ENCODE results near the gene GABRA5. TPM values are rescaled to one million over a fixed set of nuclear protein-coding genes. Genes with fewer than 3 reads are reported as not detected.

The GABRA5 gene
- total and polyA plus RNA-seq, 10 of the 15 experiments (the other 5 are each of a cell fraction or from before 2014, with no cell fraction given): 0.10 TPM; not detected in 9

GRCh38 chr15:26852980-26853379 lies 13.9 kb upstream of the GABRA5 start:
- in situ Hi-C loops (cut with MboI): loop anchor here (25.0 kb wide), 1 partner anchor 1341 kb away; no protein-coding TSS in a partner anchor
- H3K27ac ChIP-seq (ENCODE audit: control insufficient read depth, insufficient read depth): no peak overlapping the region
- TF ChIP-seq SMARCA5 (IDR thresholded peaks at IDR 0.05) (no peak), IRF4 (IDR thresholded peaks at IDR 0.05; ENCODE audit: low read depth, low read length) (no peak), ASH2L (IDR thresholded peaks at IDR 0.05; ENCODE audit: borderline replicate concordance, low read depth) (no peak), ZNF592 (IDR thresholded peaks at IDR 0.05) (no peak), ETV6 (conservative IDR thresholded peaks at IDR 0.05 in 1 of 2, IDR thresholded peaks at IDR 0.05 in 1 of 2; ENCODE audit: borderline replicate concordance in 1 of 2, low read depth in 1 of 2) (no peak), HDAC2 (IDR thresholded peaks at IDR 0.05) (no peak), SIN3A (IDR thresholded peaks at IDR 0.05; ENCODE audit: low read depth, low read length) (no peak)
- no peak for DNase-seq (ENCODE audit: low read depth, low spot score)
- no peak for ATAC-seq
- no peak overlapping the region for H3K4me3 ChIP-seq
- SMC1A ChIA-PET (ENCODE audit: uncharacterized antibody, unreplicated experiment): no interaction called here
- BruUV-seq (replicated peaks): no TSS peak
- H3K4me1 ChIP-seq (ENCODE audit: control insufficient read depth, insufficient read depth, low read length): no peaks in the 10 kb centered on the region
- H3K9me3 ChIP-seq (replicated peaks; ENCODE audit: control insufficient read depth, insufficient read depth, low read length): no peaks in the 10 kb centered on the region
- H3K9ac ChIP-seq (ENCODE audit: control insufficient read depth, insufficient read depth, low read length): no peak overlapping the region
- no peaks in the 10 kb centered on the region for H3K27me3 ChIP-seq (replicated peaks in 1 of 2; ENCODE audit: control insufficient read depth in 2 of 2, insufficient read depth in 2 of 2, low read length in 1 of 2)
- no peaks in the 10 kb centered on the region for H4K20me1 ChIP-seq (ENCODE audit: control insufficient read depth, insufficient read depth)
- RAD21 ChIA-PET (ENCODE audit: unreplicated experiment): no interaction called here
- H3K4me2 ChIP-seq (ENCODE audit: control insufficient read depth, insufficient read depth): no peak overlapping the region
- H2AFZ ChIP-seq (ENCODE audit: control insufficient read depth, low read depth, low read length): no peak overlapping the region
- H3K36me3 ChIP-seq (ENCODE audit: control insufficient read depth in 2 of 2, insufficient read depth in 2 of 2, low read length in 1 of 2): no peaks in the 10 kb centered on the region
- no peak for FAIRE-seq
- 39% methylated on average over 2 of the region's 2 CpGs for WGBS (ENCODE audit: insufficient coverage, insufficient replicate concordance, low lambda C conversion rate, missing lambda C conversion rate)
- CTCF ChIA-PET: no interaction called here
- POLR2A ChIA-PET: no interaction called here
- H3K79me2 ChIP-seq (ENCODE audit: control insufficient read depth, insufficient read depth, low read length): no peaks in the 10 kb centered on the region
- intact Hi-C loops (cut with micrococcal nuclease; ENCODE audit: unreplicated experiment): no loop called here

Measured in GM12878 (cell line).